Measurements from ENCODE around the gene SLC35D2.

The SLC35D2 gene

DNA sequence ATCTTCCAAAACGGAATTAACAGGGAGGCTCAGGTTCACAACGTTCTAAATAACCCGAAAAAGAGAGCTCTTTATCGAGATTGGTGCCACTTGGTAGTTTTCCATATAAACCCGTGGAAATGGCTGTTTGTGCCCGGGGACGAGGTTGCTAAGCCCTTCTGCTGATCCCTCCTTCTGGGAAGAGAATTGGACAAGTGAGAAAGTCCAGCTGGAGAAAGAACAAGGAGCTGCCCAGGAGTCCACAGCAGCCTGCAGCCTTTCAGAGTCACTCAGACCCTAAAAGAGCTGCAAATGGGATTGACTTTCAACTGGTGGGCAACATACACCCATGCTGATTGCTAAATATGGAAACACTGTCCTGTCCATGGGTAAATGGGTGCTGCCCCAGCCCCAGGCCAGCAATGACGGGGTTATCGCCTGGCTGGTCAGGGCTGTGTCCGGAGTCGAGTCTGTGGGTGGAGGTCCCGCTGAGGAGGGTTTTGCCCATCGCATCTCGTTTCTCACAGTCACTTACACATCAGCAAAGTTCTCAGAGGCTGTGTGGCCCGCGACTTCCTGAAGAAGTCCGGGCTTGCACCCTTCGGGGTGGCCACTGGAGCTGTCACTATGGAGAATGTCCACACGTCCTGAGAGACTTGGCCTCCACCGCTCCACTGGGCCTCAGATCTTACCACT lies 40.8 kb downstream of the SLC35D2 start:
- TF ChIP-seq, protein P1, sequence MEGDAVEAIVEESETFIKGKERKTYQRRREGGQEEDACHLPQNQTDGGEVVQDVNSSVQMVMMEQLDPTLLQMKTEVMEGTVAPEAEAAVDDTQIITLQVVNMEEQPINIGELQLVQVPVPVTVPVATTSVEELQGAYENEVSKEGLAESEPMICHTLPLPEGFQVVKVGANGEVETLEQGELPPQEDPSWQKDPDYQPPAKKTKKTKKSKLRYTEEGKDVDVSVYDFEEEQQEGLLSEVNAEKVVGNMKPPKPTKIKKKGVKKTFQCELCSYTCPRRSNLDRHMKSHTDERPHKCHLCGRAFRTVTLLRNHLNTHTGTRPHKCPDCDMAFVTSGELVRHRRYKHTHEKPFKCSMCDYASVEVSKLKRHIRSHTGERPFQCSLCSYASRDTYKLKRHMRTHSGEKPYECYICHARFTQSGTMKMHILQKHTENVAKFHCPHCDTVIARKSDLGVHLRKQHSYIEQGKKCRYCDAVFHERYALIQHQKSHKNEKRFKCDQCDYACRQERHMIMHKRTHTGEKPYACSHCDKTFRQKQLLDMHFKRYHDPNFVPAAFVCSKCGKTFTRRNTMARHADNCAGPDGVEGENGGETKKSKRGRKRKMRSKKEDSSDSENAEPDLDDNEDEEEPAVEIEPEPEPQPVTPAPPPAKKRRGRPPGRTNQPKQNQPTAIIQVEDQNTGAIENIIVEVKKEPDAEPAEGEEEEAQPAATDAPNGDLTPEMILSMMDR (IDR thresholded peaks at IDR 0.05; ENCODE audit: low read depth, low read length): no peak
- peak in 1 of 2 donors; percentile 53 for DNase-seq (ENCODE audit: low read depth in 2 of 2)
- no peak overlapping the region for H3K4me3 ChIP-seq (replicated peaks in 1 of 2; ENCODE audit: low read depth in 2 of 2, low read length in 2 of 2)

DNA sequence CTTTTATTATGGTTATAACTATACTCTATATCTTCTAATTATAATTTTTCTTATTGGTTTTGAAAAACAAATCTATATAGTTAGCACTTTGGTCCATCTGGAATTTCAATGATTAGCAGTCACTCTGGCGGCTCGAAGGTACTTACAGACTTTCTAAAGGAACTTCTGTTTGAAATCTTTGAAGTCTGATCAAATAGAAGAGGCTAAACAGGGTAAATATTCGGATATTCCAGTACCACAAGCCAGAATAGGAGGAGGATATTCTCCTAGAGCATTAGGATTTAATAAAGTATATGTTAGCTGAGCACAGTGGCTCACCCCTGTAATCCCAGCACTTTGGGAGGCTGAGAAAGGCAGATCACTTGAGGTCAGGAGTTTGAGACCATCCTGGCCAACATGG lies 42.8 kb downstream of the SLC35D2 start:
- no peak for DNase-seq (ENCODE audit: low read depth in 2 of 2)
- TF ChIP-seq, protein P1 (IDR thresholded peaks at IDR 0.05; ENCODE audit: low read depth, low read length): no peak
- H3K4me3 ChIP-seq (replicated peaks in 1 of 2; ENCODE audit: low read depth in 2 of 2, low read length in 2 of 2): no peak overlapping the region

DNA sequence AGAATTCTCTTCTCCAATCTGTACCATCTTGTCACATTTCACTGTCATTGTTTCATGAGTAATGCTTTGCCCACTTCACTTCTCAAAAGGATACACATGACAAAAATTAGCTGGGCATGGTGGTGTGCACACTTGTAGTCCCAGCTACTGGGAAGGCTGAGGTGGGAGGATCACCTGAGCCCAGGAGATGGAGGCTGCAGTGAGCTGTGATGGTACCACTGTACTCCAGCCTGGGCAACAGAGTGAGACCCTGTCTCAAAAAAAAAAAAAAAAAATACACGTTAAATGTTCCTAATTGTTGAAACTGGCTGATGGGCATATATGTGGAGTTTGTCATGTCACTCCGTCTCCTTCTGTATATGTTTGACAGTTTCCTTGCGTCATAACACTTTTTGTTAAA lies 45.2 kb downstream of the SLC35D2 start:
- H3K4me3 ChIP-seq (replicated peaks in 1 of 2; ENCODE audit: low read depth in 2 of 2, low read length in 2 of 2): no peak overlapping the region
- no peak for DNase-seq (ENCODE audit: low read depth in 2 of 2)
- TF ChIP-seq, protein P1 (IDR thresholded peaks at IDR 0.05; ENCODE audit: low read depth, low read length): no peak

DNA sequence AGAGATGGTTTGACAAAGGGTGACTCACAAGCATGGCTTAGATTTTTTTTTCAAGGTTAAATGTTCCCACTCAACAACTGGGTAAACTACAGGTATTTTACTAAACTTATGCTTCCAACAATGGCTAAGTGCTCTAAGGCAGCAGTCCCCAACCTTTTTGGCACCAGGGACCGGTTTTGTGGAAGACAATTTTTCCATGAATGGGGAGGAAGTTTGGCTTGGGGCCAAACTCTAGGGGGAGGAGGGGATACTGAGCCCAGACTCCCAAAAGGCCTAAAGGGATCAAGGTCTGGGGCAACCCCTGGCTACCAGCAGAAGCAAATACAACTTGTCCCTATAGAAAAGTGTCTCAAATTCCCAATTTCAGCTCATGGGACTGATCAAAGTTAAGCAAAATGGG lies 49.6 kb downstream of the SLC35D2 start:
- no peak overlapping the region for H3K4me3 ChIP-seq (replicated peaks in 1 of 2; ENCODE audit: low read depth in 2 of 2, low read length in 2 of 2)
- DNase-seq (ENCODE audit: low read depth in 2 of 2): no peak
- TF ChIP-seq, protein P1 (IDR thresholded peaks at IDR 0.05; ENCODE audit: low read depth, low read length): no peak

DNA sequence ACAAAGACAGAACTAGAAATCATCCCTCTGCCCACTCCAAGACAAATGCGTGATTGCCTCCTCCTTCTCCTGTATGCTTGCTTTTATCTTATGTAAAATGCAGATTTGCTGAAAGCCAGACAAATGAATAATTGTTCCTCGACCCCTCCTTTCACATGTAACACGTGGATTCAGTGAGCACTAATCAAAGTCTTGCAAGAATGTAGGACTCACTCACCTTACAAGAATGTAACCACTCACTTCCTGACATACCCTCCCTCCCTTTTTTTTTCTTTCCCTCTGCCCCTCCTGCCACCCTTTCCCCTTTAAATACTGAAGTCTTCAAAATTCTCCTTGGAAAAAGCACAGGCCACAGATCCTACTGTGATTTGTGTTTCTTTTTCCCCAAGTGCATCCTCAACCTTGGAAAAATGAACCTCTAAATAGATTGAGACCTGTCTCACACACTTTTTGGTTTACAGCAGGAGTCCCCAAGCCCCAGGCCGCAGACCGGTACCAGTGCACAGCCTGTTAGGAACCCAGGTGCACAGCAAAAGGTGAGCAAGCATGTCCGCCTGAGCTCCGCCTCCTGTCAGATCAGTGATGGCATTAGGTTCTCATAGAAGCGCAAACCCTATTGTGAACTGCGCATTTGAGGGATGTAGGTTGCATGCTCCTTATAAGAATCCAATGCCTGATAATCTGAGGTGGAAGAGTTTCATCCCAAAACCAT lies 52.1 kb downstream of the SLC35D2 start:
- TF ChIP-seq, protein P1 (IDR thresholded peaks at IDR 0.05; ENCODE audit: low read depth, low read length): no peak
- DNase-seq (ENCODE audit: low read depth in 2 of 2): peak; percentile 21 to 42
- H3K4me3 ChIP-seq (replicated peaks in 1 of 2; ENCODE audit: low read depth in 2 of 2, low read length in 2 of 2): no peak overlapping the region

DNA sequence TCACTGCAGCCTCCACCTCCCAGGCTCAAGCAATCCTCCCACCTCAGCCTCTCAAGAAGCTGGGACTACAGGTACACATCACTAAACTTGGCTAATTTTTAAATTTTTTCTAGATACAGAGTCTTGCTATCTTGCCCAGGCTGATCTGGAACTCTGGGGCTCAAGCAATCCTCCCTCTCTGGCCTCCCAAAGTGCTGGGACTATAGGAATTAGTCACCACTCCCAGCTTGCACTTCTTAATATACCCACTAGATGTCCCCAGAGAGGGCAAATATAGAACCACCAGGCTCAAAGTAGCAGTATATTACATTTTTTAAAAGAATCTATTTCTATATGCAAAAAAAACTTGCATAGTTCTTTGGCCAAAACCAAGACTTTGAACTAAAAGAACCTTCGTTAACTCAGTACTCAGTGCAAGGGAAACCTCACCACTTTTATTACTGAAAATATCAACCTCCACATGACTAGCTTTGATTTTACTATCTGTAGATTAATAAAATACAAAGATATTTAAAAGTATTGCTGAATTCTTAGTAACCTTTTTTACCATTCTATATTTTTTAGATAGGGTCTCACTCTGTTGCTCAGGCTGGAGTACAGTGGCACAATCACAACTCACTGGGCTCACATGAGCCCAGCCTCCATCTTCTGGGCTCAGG lies 55.7 kb downstream of the SLC35D2 start:
- TF ChIP-seq, protein P1 (IDR thresholded peaks at IDR 0.05; ENCODE audit: low read depth, low read length): peak; percentile 83
- DNase-seq (ENCODE audit: low read depth in 2 of 2): peak; percentile 72 to 79
- no peak overlapping the region for H3K4me3 ChIP-seq (replicated peaks in 1 of 2; ENCODE audit: low read depth in 2 of 2, low read length in 2 of 2)
